Prostate gland (tissue), 2 donors: ENCODE measurements around the gene LSM4.

Experiments used
- CTCF ChIP-seq, 4 experiments: fragments of 200-600 bp in 2 of 4; fragments of 450-650 bp in 2 of 4; sonication (generic) in 2 of 4; IDR thresholded peaks; 1 replicate in 3 of 4; 2 replicates in 1 of 4; pipeline ENCODE4 v1.5.1; 2016 to 2019; ENCODE audit warnings: antibody characterized with exemption in 4 of 4, mild to moderate bottlenecking in 2 of 4, moderate library complexity in 2 of 4
- POLR2AphosphoS5 ChIP-seq: sonication (generic); formaldehyde crosslinking; IDR thresholded peaks from one replicate; pipeline ENCODE4 v1.6.1; 2017; ENCODE audit warnings: antibody characterized with exemption

- peak in 1 of 4 experiments; percentile 12 for TF ChIP-seq CTCF (IDR thresholded peaks at IDR 0.05)
- peak; percentile 5 for TF ChIP-seq POLR2AphosphoS5
Measured at GRCh38 chr19:18287836-18288772, 34.8 kb downstream of the LSM4 start.
